NCI-H1694 treated with DMSO at 0.1 percent for 48 hours (cell line): ENCODE results near the gene COL23A1.

ENCODE experiments used
- DNase-seq: peaks from one replicate; lab custom pipeline; 2025; lab: John Stamatoyannopoulos, UW

Gene COL23A1

DNA sequence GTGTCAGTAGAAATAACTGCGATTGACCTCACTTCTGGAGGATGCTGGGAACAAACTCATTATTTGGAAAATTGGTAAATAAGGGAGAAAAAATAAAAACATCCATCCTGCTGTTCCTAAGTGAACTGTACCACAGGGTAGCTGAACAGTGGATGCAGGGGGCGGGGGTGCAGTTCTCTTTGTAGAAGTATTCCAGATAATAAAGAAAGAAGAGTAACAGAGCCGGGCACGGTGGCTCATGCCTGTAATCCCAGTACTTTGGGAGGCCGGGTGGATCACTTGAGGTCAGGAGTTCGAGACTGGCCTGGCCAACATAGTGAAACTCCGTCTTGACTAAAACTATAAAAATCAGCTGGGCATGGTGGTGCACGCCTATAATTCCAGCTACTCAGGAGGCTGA, 132.1 kb downstream of the COL23A1 start:
- no peak for DNase-seq

DNA sequence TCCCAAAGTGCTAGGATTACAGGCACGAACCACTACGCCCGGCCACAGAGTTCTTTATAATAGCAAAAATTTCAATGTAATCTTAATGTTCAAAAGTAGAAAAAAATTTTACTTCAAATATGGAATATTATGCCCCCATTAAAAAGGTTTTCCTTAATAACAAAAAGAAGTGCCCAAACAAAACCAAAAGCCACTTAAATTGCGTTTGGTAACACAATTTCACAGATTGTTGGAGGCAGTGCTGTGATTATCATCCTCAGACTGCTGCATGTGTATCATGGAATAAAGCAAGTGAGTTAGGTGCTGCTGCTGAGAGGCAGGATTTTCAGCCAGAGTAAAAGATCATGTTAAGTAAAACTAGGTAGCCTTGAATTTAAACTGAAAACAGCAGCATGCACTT, 132.7 kb downstream of the COL23A1 start:
- no peak for DNase-seq

DNA sequence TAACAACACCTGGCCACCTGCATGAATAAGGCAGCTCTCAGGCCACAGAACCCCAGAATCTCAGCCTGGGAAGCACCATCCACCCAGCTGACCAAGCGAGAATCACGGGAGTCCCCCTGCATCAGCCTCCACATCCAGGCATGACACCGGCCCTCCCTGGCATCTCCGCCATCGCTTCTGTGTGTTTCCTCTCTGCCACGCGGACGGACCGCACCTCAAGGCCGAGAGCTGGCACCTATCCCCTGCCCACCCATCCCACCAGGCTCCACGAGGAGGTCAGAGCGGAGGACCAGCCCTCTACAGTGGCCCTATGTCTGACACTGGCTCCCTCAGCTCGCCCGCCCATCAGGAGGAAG, 134.7 kb downstream of the COL23A1 start:
- DNase-seq, result no peak

DNA sequence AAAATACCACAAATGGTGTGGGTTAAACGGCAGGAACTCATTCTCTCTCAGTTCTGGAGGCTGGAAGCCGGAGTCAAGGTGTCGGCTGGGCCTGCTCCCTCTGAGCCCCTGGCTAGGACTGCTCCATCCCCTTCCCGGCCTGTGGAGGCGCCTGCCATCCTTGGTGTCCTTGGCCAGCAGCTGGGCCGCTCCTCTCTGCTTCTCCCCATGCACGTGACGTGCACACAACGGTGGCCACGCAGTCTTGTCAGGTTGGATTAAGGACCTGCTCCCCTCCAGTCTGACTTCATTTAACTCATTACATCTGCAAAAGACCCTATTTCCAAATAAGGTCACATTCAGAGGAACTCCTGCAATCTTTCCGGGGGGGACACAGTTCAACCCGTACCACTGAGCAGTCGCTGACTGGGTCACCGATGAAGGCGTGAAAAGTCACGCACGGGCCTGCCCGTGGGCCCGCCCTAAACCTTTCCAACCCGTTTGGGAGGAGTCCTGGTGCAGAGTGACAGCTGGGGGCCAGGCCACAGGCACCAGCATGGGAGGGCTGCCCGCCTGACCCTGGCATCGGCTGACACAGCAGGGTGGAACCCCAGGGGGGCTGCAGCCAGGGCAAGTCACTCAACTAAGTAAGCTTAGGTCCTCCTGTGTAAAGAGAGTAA, 135.2 kb downstream of the COL23A1 start:
- no peak for DNase-seq

DNA sequence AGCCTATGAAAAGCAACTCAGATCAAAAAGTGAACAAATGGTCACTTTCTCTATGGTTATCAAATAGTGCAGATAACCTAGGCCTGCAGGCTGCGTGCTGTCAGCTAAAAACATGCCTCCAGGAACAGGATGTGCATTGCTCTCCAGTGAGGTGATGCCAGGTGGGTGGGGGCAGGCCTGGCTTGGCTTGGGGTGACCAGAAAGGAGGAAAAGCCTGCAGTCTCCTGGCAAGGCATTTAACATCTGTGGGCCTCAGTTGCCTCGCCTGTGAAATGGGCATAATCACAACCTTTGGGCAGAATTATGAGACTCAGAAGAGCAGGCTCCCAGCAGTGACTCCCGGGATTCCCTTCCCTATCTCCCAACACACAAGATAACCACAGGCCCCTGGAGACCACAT, 135.9 kb downstream of the COL23A1 start:
- no peak for DNase-seq

DNA sequence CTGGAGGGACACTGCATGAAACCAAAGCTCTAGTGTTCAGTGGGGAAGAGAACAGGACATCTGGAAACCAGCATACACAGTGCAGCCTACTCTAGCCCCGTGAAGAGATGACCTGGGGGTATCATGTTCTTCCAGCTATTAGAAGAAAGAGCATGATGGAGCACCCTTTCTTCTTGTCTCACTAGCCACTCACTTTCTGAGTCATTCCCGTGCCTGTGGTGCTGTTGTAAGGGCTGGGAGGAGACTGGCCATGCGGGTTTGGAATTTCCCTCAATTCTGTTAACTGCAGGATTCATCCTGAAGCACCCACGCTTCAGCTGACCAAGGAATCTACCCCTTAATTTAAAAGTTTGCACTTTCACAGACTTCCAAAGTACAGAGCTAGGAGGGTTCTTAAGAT, 137.0 kb downstream of the COL23A1 start:
- no peak for DNase-seq

DNA sequence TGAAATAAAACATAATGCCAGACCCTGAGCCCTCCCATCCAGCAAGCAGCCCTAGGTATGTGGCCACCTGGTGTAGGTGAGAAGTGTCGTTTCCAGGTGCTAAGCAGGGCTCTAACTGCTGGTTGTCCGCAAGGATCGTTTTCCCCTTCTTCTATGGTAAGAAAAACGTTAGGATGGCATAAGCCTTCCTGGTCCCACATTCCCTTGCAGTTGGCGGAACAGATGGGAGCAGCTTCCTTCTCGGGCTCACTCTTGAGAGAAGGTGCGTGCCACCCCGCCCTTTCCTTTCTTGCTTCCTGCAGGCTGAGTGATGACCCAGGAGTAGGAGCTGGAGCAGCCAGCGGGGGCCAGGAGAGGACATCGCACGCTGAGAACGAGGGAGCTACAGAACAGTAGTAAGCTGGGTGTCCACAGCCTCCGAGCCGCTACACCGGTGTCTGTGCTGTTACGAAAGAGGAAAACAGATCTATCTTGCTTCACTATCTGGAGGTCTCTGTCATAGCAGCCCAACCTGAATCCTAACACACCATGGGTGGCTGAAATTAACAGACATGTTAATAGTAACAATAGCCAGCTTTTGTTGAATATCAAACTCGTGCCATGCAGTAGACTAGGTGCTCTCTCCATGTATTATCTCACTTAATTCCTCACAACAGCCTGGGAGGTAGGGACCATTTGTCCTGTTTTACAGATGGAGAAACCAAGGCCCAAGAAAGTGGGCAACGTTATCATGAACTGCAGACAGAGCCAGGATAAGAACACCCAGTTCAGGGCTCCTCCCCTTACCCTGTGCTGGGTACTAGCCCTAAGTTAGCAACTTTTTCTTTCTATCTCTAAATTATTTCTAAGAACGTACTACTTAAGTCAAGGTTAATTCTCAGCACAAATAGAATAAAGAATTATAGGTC, 139.8 kb downstream of the COL23A1 start:
- DNase-seq, result no peak

DNA sequence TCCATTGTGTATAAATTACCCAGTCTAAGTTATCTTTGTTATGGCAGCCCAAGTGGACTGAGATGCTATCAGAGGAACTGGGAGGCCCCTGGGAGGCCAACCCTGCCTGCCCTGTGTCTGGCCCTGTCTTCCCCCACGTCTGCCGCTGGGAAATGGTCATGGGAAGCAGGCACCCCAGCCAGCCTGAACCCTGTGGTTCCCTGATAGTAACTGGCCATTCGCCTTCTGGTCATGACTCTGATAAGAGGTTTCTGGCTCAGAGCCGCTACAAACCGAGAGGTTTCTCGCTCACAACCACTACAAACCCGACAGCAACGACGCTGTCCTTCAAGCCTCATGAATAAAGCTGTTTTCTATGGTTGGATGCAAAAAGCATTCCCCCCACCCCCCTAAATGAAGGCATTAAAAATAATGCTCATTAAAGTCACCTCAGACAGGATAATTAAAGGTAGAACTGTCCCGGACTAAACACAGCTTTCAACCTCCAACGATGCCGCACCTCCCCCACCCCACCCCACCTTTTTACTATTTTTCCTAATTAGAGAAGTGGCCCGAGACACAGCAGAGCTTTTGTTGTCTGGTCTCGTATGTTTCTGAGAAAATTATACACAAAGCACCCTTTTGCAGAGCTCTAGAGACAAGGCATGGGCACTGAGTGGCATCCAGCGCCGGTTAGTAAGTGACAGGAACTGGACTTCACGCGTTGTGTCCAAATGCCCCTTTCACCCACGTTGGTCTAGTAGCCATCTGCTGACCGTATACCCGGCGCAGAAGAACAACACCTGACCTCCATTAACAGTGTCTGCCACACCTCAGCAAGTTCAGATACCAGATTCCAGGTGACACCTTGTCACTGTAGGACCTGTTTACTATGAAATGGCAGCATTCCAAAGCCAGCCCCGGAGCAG, 140.8 kb downstream of the COL23A1 start:
- DNase-seq, result no peak

DNA sequence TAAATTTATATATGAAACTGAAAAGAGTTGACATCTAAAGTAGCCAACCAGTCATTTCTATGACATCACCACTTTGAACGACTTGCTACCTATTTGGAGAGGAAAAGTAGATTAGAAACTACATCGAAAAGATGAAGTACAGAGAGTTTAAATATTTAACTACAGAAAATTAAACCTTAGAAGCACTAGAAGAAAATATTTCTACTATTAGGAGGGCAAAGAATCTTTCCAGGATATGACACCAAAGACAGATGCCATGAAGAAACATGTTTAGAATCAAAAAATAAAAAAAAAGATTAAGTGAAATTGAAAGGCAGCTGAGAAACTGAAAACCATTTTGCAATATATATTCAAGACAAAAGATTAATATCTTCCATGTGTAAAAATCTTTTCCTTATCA, 144.7 kb downstream of the COL23A1 start:
- no peak for DNase-seq

DNA sequence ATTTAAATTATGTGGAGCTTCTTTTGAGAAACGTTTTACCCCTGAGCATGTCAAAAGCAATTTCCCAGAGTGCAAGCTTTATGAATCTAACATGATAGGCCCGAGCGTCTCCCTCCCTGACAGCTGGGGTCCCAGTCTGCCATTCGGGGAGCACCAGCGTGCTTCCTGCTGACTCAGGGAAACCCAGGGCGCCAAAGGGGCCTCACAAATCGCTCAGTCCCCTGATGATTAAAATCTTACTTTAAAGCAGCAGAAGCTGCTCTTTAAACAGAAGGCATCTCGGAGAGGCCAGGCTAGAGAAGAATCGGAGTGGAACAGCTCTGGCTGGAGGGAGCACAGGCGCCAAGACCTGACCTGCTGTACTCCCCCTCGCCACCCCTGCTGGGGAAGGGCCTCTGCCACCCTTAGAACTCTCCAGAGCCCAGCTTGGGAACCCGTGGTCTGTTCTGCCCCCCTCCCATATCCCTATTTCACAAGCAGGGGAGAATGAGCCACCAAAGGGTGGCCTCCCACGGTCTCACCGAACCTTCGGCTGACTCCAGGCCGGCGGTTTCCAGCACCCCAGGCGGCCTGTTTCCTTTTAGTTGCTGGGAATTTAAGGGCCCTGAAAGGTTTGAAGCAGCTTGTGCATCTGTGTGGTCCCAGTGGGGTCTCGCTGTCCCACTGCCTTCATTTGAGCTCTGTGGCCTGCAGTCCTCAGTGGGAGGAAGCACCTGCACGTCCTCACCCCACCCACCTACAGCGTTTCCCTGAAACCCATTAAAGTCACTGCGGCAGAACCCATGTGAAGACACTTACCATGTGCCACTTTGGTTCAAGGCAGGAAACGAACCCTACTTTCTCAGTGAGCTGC, 147.6 kb downstream of the COL23A1 start:
- no peak for DNase-seq

DNA sequence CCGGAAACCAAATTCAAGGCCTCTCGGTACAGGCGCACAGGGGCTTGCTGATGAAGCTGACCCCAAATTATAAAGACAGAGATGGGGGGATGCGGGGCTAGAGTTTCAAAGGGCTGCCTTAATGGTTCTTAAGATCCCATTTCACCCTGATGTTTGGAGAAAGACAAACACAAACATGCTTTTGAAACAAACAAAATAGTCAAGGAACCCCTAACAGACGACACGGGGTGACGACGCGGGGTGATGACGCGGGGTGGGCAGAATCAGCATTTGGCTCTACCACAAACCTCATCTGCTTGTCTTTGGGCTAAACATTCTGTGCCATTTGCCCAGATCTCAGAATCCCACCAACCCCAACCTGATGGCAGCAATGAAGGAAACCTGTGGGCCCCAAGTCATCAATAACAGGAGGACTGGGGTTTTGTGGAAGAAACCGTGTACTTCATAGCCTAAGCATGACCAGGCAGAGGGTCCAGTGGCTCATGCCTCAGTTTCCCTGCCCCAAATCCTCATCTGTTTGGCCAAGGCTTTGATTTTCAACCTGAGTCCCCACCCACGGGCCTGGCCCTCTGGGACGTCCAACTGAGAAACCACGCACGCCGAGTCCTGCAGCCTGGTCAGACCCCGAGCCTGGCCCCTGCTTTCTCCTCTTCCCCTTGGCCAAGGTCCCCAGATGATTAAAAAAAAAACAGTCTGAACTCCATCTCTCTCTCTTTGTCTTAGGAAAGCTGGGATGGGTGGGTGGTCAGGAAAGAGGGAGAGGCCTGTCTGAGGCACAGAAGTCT, 148.5 kb downstream of the COL23A1 start:
- no peak for DNase-seq

DNA sequence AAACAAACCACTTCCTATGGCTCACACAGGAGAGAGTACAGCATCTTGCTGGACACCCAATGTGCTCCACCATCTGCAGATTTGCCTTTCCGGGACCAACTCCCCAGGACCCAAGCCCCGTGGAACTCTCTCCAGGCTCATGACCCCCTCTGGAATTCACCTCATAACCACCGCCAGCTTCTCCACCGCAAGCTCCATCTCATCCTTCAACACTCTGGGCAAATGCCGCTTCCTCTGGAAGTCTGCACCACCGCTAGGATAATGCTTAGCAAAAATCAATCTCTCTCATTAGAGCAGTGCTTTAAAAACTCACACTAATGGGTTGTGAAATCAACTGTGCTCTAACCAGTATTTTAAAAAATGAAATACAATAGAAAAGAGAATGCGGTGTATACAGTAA, 150.0 kb downstream of the COL23A1 start:
- DNase-seq, result no peak

DNA sequence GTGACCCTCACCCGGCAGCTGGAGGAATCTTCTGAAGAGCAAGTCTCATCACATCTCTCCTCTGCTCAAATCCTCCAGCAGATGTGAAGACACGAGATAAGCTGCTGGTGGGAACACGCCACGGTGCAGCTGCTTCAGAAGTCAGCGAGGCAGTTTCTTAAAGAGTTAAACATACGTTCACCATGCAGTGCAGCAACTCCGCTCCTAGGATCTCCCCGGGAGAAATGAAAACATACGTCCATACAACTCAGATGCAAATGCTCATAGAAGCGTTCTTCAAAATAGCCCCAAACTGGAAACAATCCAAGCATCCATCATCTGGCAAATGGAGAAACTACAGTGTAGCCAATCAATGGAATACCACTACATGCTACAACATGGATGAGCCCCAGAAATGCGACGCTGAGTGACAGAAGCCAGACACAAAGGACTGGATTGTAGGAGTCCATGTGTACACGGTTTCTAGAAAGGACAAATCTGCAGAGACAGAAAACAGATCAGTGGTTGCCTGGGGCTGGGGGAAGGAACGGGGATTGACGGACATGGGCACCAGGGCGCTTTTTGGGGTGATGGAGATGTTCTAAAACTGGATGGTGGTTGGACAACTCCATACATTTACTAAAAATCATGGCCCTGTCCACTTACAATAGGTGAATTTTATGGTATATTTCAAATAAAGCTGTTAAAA, 150.6 kb downstream of the COL23A1 start:
- no peak for DNase-seq

DNA sequence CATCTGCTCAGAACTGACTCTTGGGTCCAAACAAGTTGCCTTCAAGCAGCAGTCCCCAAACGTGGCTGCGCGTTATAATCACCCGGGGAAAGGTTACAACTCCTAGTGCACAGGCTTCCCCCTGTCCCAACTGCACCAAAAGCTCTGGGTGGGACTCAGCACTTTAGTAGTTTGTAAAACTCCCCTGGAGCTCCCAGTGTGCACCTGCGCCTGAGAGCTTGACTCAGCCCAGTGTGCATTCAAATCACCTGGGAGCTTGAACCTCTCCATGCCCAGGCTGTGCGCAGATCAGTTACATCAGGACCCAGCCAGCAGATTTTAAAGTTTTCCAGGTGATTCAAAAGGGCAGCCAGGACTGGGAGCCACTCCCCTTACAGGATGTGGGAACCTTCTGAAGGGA, 151.4 kb downstream of the COL23A1 start:
- no peak for DNase-seq

DNA sequence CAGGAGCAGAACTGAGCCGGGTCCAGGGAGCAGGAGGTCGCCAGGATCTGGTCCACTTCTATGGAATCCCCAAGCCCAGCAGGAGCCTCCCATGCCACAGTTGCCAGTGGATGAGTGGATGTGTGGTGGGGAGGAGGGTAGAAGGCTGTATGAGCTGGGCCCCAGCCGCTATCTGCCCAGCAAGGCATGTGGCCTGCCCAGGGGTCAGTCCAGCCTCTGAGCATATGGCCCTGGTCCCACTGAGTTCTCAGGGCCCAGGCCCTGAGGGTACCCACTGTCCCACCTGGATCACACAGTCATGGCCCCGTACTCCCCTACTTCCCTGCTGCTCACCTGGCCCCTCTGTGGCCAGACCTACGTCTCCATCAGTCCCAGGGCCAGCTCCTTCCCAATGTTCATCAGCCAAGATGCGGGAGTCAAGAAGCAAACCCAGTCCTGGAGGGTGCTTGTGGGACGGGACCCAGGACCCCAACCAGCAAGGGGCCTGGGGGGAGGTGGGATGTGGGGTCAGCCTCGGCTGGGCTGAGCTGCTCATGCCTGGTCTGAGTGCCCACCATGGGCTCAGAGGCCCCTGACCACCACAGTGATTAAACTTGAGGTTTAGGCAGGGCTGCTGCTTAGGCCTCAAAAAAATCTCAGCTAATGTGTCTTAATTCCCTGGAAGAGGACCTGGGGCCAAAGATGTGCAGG, 152.7 kb downstream of the COL23A1 start:
- no peak for DNase-seq

DNA sequence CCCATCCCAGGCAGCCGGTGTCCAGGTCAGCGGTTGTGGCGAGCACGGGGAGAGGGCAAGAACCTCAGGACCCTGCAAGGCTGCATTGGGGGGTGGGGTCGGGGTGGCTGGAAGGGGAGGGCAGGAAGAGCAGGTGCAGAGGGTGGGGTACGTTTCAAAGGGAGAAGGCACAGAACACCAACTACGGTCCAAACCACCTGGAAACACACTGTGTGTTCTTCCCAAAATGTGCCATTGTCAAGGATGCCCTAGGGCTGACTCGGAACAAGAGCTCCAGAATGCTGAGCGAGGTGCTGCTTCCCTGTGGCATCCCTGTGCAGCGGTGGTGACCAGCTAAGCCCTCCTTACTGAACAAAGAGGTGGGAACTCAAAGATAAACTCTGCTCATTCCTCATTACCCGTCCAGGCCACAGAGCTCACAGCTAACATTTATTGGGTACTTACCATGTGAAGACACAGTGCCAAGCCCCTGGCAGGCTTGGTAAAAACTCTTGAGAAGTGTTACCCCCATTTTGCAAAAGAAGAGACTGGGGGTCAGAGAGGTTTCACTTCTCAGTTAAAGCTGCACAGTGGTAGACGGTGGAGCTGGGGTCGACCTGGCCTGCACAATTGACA, 153.8 kb downstream of the COL23A1 start:
- DNase-seq, result no peak

DNA sequence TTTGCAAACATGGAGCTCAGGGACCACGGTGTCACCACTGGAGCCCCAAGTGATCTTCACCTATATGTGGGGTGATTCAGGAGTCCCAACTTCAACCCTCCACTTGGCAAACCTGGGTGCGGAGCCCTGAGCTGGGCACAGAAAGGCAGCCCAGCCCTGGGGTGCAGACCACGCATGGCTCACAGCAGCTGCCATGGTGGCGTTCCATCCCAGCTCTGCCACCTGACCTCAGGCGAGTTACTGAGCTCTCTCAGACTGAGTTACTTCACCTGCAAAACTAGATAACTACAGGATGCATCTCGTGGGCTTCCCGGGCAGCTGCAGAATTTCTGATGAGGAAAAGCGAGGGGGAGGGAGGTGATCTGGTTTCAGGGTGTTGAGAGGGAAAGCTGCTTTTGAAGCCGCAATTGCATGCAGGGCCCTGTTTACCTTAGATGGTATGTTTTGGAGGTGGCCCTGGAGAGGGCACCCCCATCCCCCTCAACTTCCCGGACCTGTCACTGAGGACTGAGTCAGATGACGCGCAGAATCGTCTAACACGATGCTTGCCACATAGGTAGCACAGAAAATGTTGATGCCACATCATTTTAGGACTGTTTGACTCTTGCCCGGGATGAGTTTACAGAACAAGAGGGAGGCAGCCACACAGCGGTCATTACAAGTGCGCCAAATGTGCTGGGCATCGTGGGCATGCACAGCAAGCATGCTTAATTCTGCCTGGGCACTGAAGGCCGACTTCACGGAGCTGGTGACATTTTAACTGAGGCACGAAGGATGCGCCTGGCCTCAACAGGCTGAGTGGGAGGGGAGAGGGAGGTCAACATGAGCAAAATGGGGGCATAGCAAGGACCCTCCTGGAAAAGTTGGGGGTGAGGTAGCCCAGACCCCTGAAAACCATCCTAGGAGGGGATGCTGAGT, 154.6 kb downstream of the COL23A1 start:
- DNase-seq, result no peak

DNA sequence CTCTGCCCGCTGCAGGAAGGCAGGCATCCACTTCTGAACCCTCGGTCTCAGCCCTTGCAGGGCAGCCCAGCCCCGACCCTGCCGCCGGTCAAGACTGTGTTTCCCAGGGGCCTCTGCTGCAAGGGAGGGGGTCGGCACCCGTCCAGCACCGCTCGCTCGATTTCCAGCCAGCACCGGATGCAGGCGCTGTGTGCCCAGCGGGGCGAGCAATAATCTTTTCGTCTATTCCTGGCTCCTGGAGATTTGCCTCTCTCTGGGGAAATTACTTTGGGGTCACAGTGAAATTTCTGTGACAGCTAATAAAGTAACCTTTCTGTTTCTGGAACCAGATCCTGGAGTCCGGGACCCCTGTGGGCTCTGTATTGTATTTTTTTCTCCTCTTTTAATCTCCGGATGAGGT, 155.3 kb downstream of the COL23A1 start:
- DNase-seq, result no peak
